ENCODE measurements around the gene MACROD2. TPM values are rescaled to one million over a fixed set of nuclear protein-coding genes. Genes with fewer than 3 reads are reported as not detected.

The MACROD2 gene
- total and polyA plus RNA-seq, 2 donors (not counting 1 experiment from before 2014, with no cell fraction given), result 5.3 to 6.7 TPM

- CTCF ChIA-PET, result no interaction called here
- Histone ChIP-seq H3K27ac (ENCODE audit: low read length in 2 of 2) (no peak overlapping the region), H3K9ac (ENCODE audit: low read length) (no peak overlapping the region), H2AFZ (ENCODE audit: insufficient read depth, low read depth, low read length, poor library complexity, severe bottlenecking) (no peak overlapping the region), H4K20me1 (ENCODE audit: control insufficient read depth, insufficient read depth, low read length, poor library complexity, severe bottlenecking) (no peaks in the 10 kb centered on the region), H3K4me3 (ENCODE audit: control extremely low read depth in 1 of 5, extremely low read depth in 1 of 5, insufficient read depth in 1 of 5, low read depth in 2 of 5, low read length in 4 of 5) (no peak overlapping the region), H3K27me3 (replicated peaks in 1 of 4; ENCODE audit: control extremely low read depth in 1 of 4, control insufficient read depth in 3 of 4, insufficient read depth in 4 of 4, low read length in 3 of 4) (peaks cover 0 to 4% (median 0%) of the 10 kb centered on the region in 4 experiments), H3K79me2 (ENCODE audit: control insufficient read depth, insufficient read depth, low read length) (no peaks in the 10 kb centered on the region), H3K9me3 (ENCODE audit: control extremely low read depth in 1 of 3, control insufficient read depth in 2 of 3, insufficient read depth in 1 of 3, low read length in 2 of 3) (no peaks in the 10 kb centered on the region), H3K4me2 (replicated peaks; ENCODE audit: low read depth, low read length, poor library complexity, severe bottlenecking) (no peak overlapping the region), H3K4me1 (ENCODE audit: control insufficient read depth in 2 of 2, insufficient read depth in 2 of 2, low read length in 2 of 2) (no peaks in the 10 kb centered on the region), H3K36me3 (replicated peaks in 1 of 2; ENCODE audit: control extremely low read depth in 1 of 2, control insufficient read depth in 1 of 2, extremely low read depth in 1 of 2, insufficient read depth in 2 of 2, low read length in 1 of 2) (no peaks in the 10 kb centered on the region)
- no peaks in the 10 kb centered on the region for H3K9me3 Mint-ChIP-seq (ENCODE audit: insufficient read depth)
- H3K4me1 Mint-ChIP-seq, result peaks cover 4% of the 10 kb centered on the region
- no peak for DNase-seq
- 83% methylated on average over 1 of the region's 1 CpG for WGBS (ENCODE audit: insufficient coverage)
- TF ChIP-seq EZH2 (IDR thresholded peaks at IDR 0.05; ENCODE audit: borderline replicate concordance, insufficient read depth, low read depth, low read length, poor library complexity, severe bottlenecking), result no peak
- TF ChIP-seq CTCF (IDR thresholded peaks at IDR 0.05), result no peak
- H3K4me3 Mint-ChIP-seq, result no peak overlapping the region
- peaks cover 42% of the 10 kb centered on the region for H3K27me3 Mint-ChIP-seq
- intact Hi-C loops (cut with micrococcal nuclease), result no loop called here
- POLR2A ChIA-PET, result no interaction called here
- H3K27ac Mint-ChIP-seq, result no peak overlapping the region
- ATAC-seq (ENCODE audit: low read depth), result no peak
Observed at GRCh38 chr20:14918281-14918680, 923.0 kb downstream of the MACROD2 start.

GRCh38 chr20:14918976-14919375 is 923.7 kb downstream of the MACROD2 start:
- TF ChIP-seq EZH2 (IDR thresholded peaks at IDR 0.05; ENCODE audit: borderline replicate concordance, insufficient read depth, low read depth, low read length, poor library complexity, severe bottlenecking) (no peak), CTCF (IDR thresholded peaks at IDR 0.05) (no peak)
- peaks cover 0 to 4% (median 0%) of the 10 kb centered on the region in 4 experiments for H3K27me3 ChIP-seq (replicated peaks in 1 of 4; ENCODE audit: control extremely low read depth in 1 of 4, control insufficient read depth in 3 of 4, insufficient read depth in 4 of 4, low read length in 3 of 4)
- ATAC-seq (ENCODE audit: low read depth) (no peak), DNase-seq (no peak)
- H2AFZ ChIP-seq (ENCODE audit: insufficient read depth, low read depth, low read length, poor library complexity, severe bottlenecking), result peak overlapping the region; percentile 40
- H3K4me3 Mint-ChIP-seq, result no peak overlapping the region
- no peaks in the 10 kb centered on the region for H3K36me3 ChIP-seq (replicated peaks in 1 of 2; ENCODE audit: control extremely low read depth in 1 of 2, control insufficient read depth in 1 of 2, extremely low read depth in 1 of 2, insufficient read depth in 2 of 2, low read length in 1 of 2)
- no peaks in the 10 kb centered on the region for H3K79me2 ChIP-seq (ENCODE audit: control insufficient read depth, insufficient read depth, low read length)
- no peaks in the 10 kb centered on the region for H3K9me3 ChIP-seq (ENCODE audit: control extremely low read depth in 1 of 3, control insufficient read depth in 2 of 3, insufficient read depth in 1 of 3, low read length in 2 of 3)
- no peak overlapping the region for H3K4me2 ChIP-seq (replicated peaks; ENCODE audit: low read depth, low read length, poor library complexity, severe bottlenecking)
- H3K27me3 Mint-ChIP-seq, result peaks cover 45% of the 10 kb centered on the region
- WGBS (ENCODE audit: insufficient coverage), result no CpG with 5 or more reads among the region's 3 CpGs
- CTCF ChIA-PET, result no interaction called here
- no peak overlapping the region for H3K27ac Mint-ChIP-seq
- no peak overlapping the region for H3K4me3 ChIP-seq (ENCODE audit: control extremely low read depth in 1 of 5, extremely low read depth in 1 of 5, insufficient read depth in 1 of 5, low read depth in 2 of 5, low read length in 4 of 5)
- no peak overlapping the region for H3K27ac ChIP-seq (ENCODE audit: low read length in 2 of 2)
- H3K9me3 Mint-ChIP-seq (ENCODE audit: insufficient read depth), result no peaks in the 10 kb centered on the region
- POLR2A ChIA-PET, result no interaction called here
- intact Hi-C loops (cut with micrococcal nuclease), result no loop called here
- no peak overlapping the region for H3K9ac ChIP-seq (ENCODE audit: low read length)
- peaks cover 4% of the 10 kb centered on the region for H3K4me1 Mint-ChIP-seq
- no peaks in the 10 kb centered on the region for H4K20me1 ChIP-seq (ENCODE audit: control insufficient read depth, insufficient read depth, low read length, poor library complexity, severe bottlenecking)
- no peaks in the 10 kb centered on the region for H3K4me1 ChIP-seq (ENCODE audit: control insufficient read depth in 2 of 2, insufficient read depth in 2 of 2, low read length in 2 of 2)
